H1 (cell line): Measurements from ENCODE around the gene TTLL9. TPM values are rescaled to one million over a fixed set of nuclear protein-coding genes. Genes with fewer than 3 reads are reported as not detected.

Source experiments
- CTCF ChIA-PET: fragments of 300-600 bp; sonication (Branson Sonifier 250); formaldehyde crosslinking; loops from one replicate; lab custom pipeline; 2021; ENCODE audit not compliant: partially characterized antibody; lab: Charles Lee
- POLR2A ChIA-PET: fragments of 300-600 bp; sonication (Branson Sonifier 250); formaldehyde crosslinking; loops from one replicate; lab custom pipeline; 2021; ENCODE audit warnings: inconsistent platforms; ENCODE audit not compliant: partially characterized antibody; lab: Charles Lee
- DNase-seq, 2 experiments: peaks; one replicate each; pipeline versions ENCODE4 v3.0.0 to v3.0.0-alpha.2; 2010 to 2022; ENCODE audit warnings: low spot score in 2 of 2, low read depth in 1 of 2, mixed read lengths in 1 of 2
- FAIRE-seq: peaks from 2 replicates; lab custom pipeline; 2011; peaks lifted over from hg19 to GRCh38; lab: Jason Lieb, UNC
- H2AFZ ChIP-seq: 2 replicates; pipeline ENCODE4 v1.8.1; 2012; ENCODE audit warnings: low read length, inconsistent platforms
- H2AK5ac ChIP-seq: 2 replicates; pipeline ENCODE4 v1.6.1; 2013; ENCODE audit warnings: low read depth, low read length
- H2BK120ac ChIP-seq: replicated peaks from 2 replicates; pipeline ENCODE3; 2013; ENCODE audit warnings: low read depth, low read length, inconsistent platforms
- H2BK12ac ChIP-seq: 2 replicates; pipeline ENCODE4 v1.6.1; 2013; ENCODE audit warnings: low read depth, low read length
- H2BK15ac ChIP-seq: 2 replicates; pipeline ENCODE4 v1.6.1; 2013; ENCODE audit warnings: low read length
- H2BK20ac ChIP-seq: 2 replicates; pipeline ENCODE4 v1.6.1; 2013; ENCODE audit warnings: low read length
- H2BK5ac ChIP-seq: 2 replicates; pipeline ENCODE4 v1.6.1; 2013; ENCODE audit warnings: low read depth, low read length
- H3K14ac ChIP-seq: 2 replicates; pipeline ENCODE4 v1.6.1; 2013; ENCODE audit warnings: inconsistent platforms; ENCODE audit not compliant: insufficient read length
- H3K18ac ChIP-seq: 2 replicates; pipeline ENCODE4 v1.6.1; 2013; ENCODE audit warnings: low read length; ENCODE audit errors: extremely low read depth
- H3K23ac ChIP-seq: 2 replicates; pipeline ENCODE4 v1.6.1; 2013; ENCODE audit warnings: inconsistent platforms; ENCODE audit not compliant: insufficient read length
- H3K23me2 ChIP-seq: 2 replicates; pipeline ENCODE4 v1.6.1; 2013; ENCODE audit warnings: low read depth, low read length
- H3K27ac ChIP-seq: 2 replicates; pipeline ENCODE4 v1.6.1; 2011; ENCODE audit warnings: low read depth, low read length, inconsistent platforms
- H3K27me3 ChIP-seq, 4 experiments: replicated peaks in 1 of 4; 1 replicate in 1 of 4; 2 replicates in 3 of 4; pipeline versions ENCODE4 v1.6.1 to v1.8.1; 2011 to 2013; ENCODE audit warnings: low read length in 3 of 4, mild to moderate bottlenecking in 3 of 4, inconsistent platforms in 2 of 4, mixed read lengths in 2 of 4, moderate library complexity in 1 of 4; ENCODE audit not compliant: control insufficient read depth in 3 of 4, insufficient read depth in 3 of 4; ENCODE audit errors: extremely low read depth in 1 of 4
- H3K36me3 ChIP-seq, 4 experiments: 2 replicates each; pipeline versions ENCODE4 v1.6.1 to v1.8.1; 2011 to 2013; ENCODE audit warnings: mild to moderate bottlenecking in 4 of 4, low read length in 3 of 4, moderate library complexity in 2 of 4, control low read depth in 1 of 4, inconsistent platforms in 1 of 4; ENCODE audit not compliant: insufficient read depth in 4 of 4, control insufficient read depth in 2 of 4
- H3K4ac ChIP-seq: replicated peaks from 2 replicates; pipeline ENCODE3; 2013; ENCODE audit warnings: low read length, low read depth, mixed read lengths, inconsistent platforms; ENCODE audit not compliant: insufficient read length
- H3K4me1 ChIP-seq, 4 experiments: replicated peaks in 1 of 4; 1 replicate in 1 of 4; 2 replicates in 3 of 4; pipeline versions ENCODE4 v1.6.1 to v1.8.1; 2011 to 2013; ENCODE audit warnings: low read length in 3 of 4, inconsistent platforms in 2 of 4, mixed read lengths in 1 of 4; ENCODE audit not compliant: insufficient read depth in 4 of 4, control insufficient read depth in 3 of 4
- H3K4me2 ChIP-seq, 2 experiments: 2 replicates each; pipeline versions ENCODE4 v1.6.1 to v1.8.1; 2011 to 2013; ENCODE audit warnings: low read depth in 2 of 2, low read length in 2 of 2, control low read depth in 1 of 2, inconsistent platforms in 1 of 2, mild to moderate bottlenecking in 1 of 2; ENCODE audit not compliant: insufficient read depth in 1 of 2
- H3K4me3 ChIP-seq, 4 experiments: fragments of 200-600, 300-600 bp in 1 of 4; sonication (generic), shearing (Covaris generic), sonication (Bioruptor Twin) in 1 of 4; 2 replicates each; pipeline versions ENCODE4 v1.5.1 to v1.8.1; 2011 to 2016; ENCODE audit warnings: low read length in 4 of 4, low read depth in 3 of 4, control low read depth in 2 of 4, inconsistent platforms in 2 of 4, mild to moderate bottlenecking in 2 of 4, mixed read lengths in 1 of 4, moderate library complexity in 1 of 4; ENCODE audit not compliant: insufficient read depth in 2 of 4; ENCODE audit errors: extremely low read depth in 1 of 4
- H3K56ac ChIP-seq: replicated peaks from 2 replicates; pipeline ENCODE3; 2013; ENCODE audit warnings: low read depth, mild to moderate bottlenecking, mixed read lengths, low read length, inconsistent platforms; ENCODE audit not compliant: insufficient read length
- H3K79me1 ChIP-seq: 2 replicates; pipeline ENCODE4 v1.6.1; 2013; ENCODE audit warnings: low read depth, low read length, control low read depth
- H3K79me2 ChIP-seq, 2 experiments: 2 replicates each; pipeline versions ENCODE4 v1.6.1 to v1.8.1; 2012 to 2013; ENCODE audit warnings: low read length in 2 of 2, mild to moderate bottlenecking in 2 of 2, inconsistent platforms in 1 of 2; ENCODE audit not compliant: insufficient read depth in 2 of 2, control insufficient read depth in 1 of 2
- H3K9ac ChIP-seq, 4 experiments: replicated peaks in 1 of 4; 1 replicate in 1 of 4; 2 replicates in 3 of 4; pipeline versions ENCODE4 v1.6.1 to v1.8.1; 2011 to 2013; ENCODE audit warnings: low read depth in 3 of 4, low read length in 3 of 4, control low read depth in 2 of 4, mild to moderate bottlenecking in 2 of 4, moderate library complexity in 2 of 4, inconsistent platforms in 1 of 4; ENCODE audit errors: extremely low read depth in 1 of 4
- H3K9me3 ChIP-seq, 2 experiments: 2 replicates each; pipeline versions ENCODE4 v1.6.1 to v1.8.1; 2012 to 2013; ENCODE audit warnings: mild to moderate bottlenecking in 2 of 2, moderate library complexity in 2 of 2, control low read depth in 1 of 2, inconsistent platforms in 1 of 2, low read depth in 1 of 2, low read length in 1 of 2, mixed read lengths in 1 of 2; ENCODE audit not compliant: insufficient read depth in 2 of 2
- H4K20me1 ChIP-seq, 2 experiments: replicated peaks in 1 of 2; 2 replicates each; pipeline versions ENCODE3 to v1.8.1; 2011 to 2013; ENCODE audit warnings: inconsistent platforms in 2 of 2, low read length in 2 of 2, mild to moderate bottlenecking in 1 of 2; ENCODE audit not compliant: insufficient read depth in 2 of 2, control insufficient read depth in 1 of 2
- H4K5ac ChIP-seq: 2 replicates; pipeline ENCODE4 v1.6.1; 2013; ENCODE audit warnings: low read length, low read depth, mixed read lengths, inconsistent platforms; ENCODE audit not compliant: insufficient read length
- H4K8ac ChIP-seq: 2 replicates; pipeline ENCODE4 v1.8.0; 2013; ENCODE audit warnings: mild to moderate bottlenecking, moderate library complexity, low read length, inconsistent platforms; ENCODE audit not compliant: insufficient read depth; ENCODE audit errors: extremely low read depth
- H4K91ac ChIP-seq: replicated peaks from 2 replicates; pipeline ENCODE3; 2013; ENCODE audit warnings: low read length, mixed read lengths, inconsistent platforms; ENCODE audit not compliant: insufficient read length
- ASH2L ChIP-seq: fragments of 200-600, 300-600 bp; sonication (generic); IDR thresholded peaks from one replicate; pipeline ENCODE4 v1.7.1; 2017; ENCODE audit warnings: low read length
- BCL11A ChIP-seq, 2 experiments: IDR thresholded peaks; one replicate each; pipeline ENCODE4 v1.6.1; 2011; ENCODE audit warnings: low read depth in 2 of 2, low read length in 2 of 2, mild to moderate bottlenecking in 2 of 2
- KDM1A ChIP-seq: fragments of 200-600, 300-600 bp; sonication (generic); IDR thresholded peaks from 2 replicates; pipeline ENCODE4 v1.7.1; 2016; ENCODE audit warnings: mild to moderate bottlenecking, low read length, borderline replicate concordance
- RXRA ChIP-seq: IDR thresholded peaks from 2 replicates; pipeline ENCODE4 v1.6.1; 2011; ENCODE audit warnings: low read depth, mild to moderate bottlenecking, low read length, moderate library complexity; ENCODE audit not compliant: insufficient read depth
- SIRT6 ChIP-seq: IDR thresholded peaks from one replicate; pipeline ENCODE4 v1.7.1; 2012; ENCODE audit warnings: low read length, inconsistent platforms
- SP1 ChIP-seq: IDR thresholded peaks from 2 replicates; pipeline ENCODE4 v1.6.1; 2011; ENCODE audit warnings: low read depth, low read length
- SP2 ChIP-seq: IDR thresholded peaks from 2 replicates; pipeline ENCODE4 v1.6.1; 2012; ENCODE audit warnings: mild to moderate bottlenecking, low read length, inconsistent platforms
- SRF ChIP-seq: IDR thresholded peaks from 2 replicates; pipeline ENCODE4 v1.6.1; 2011; ENCODE audit warnings: mild to moderate bottlenecking, low read depth, low read length, moderate library complexity
- TAF1 ChIP-seq: IDR thresholded peaks from 2 replicates; pipeline ENCODE4 v1.6.1; 2011; ENCODE audit warnings: mild to moderate bottlenecking, low read depth, low read length
- TBP ChIP-seq: IDR thresholded peaks from 2 replicates; pipeline ENCODE4 v1.6.1; 2011; ENCODE audit warnings: low read depth, low read length, improper control_type of control experiment
- USF2 ChIP-seq: IDR thresholded peaks from 2 replicates; pipeline ENCODE4 v1.6.1; 2011; ENCODE audit warnings: low read length, improper control_type of control experiment
- WGBS, 2 experiments: shearing (Covaris generic) in 1 of 2; methylation state at CpG; one replicate each; pipeline versions ENCODE4 v1.1.6 to v1.1.7; 2013 to 2015; ENCODE audit warnings: low lambda C conversion rate in 2 of 2, mixed read lengths in 2 of 2, inconsistent platforms in 1 of 2, low coverage in 1 of 2, missing lambda C conversion rate in 1 of 2; ENCODE audit not compliant: insufficient replicate concordance in 2 of 2, insufficient coverage in 1 of 2, insufficient read length in 1 of 2; ENCODE audit errors: extremely low coverage in 1 of 2, missing lambda C conversion rate in 1 of 2; 5-methylcytosine and 5-hydroxymethylcytosine counted together
- polyA plus RNA-seq, 7 experiments: library from polyadenylated mRNA; depleted of rRNA in 3 of 7; stranded (reverse) in 5 of 7; unstranded in 2 of 7; fragments of >200 nt in 5 of 7; fragments of 200-250 nt in 2 of 7; gene quantifications; 1 replicate in 5 of 7; 2 replicates in 1 of 7; 4 replicates in 1 of 7; pipeline versions ENCODE4 v1.2.1 to v1.2.3, GENCODE V29; 2011 to 2013; ENCODE audit warnings: missing spikeins in 2 of 7, mixed read lengths in 2 of 7
- total RNA-seq: library from RNA; stranded (reverse); fragmentation: NEBNext Ultra II Directional; extraction: Animal tissue kit (Norgen Biotek cat#: 25700); gene quantifications from 2 replicates; pipeline ENCODE4 v1.2.1, GENCODE V29; 2021

TTLL9 gene
- total and polyA plus RNA-seq, 2 of the 8 experiments (the other 6 are each of a cell fraction or from before 2014, with no cell fraction given), result 0.06 TPM; not detected in 1

GRCh38 chr20:31859998-31860380, 10.4 kb upstream of the TTLL9 start:
- no peak overlapping the region for H3K9ac ChIP-seq
- H4K5ac ChIP-seq, result no peak overlapping the region
- peaks cover 15% of the 10 kb centered on the region for H3K23me2 ChIP-seq
- TF ChIP-seq SP2 (no peak), SRF (no peak), ASH2L (no peak), BCL11A (IDR thresholded peaks at IDR 0.05; ENCODE audit: low read depth in 2 of 2, low read length in 2 of 2) (no peak), TBP (no peak), SP1 (no peak), USF2 (no peak), RXRA (no peak), KDM1A (no peak), SIRT6 (no peak), TAF1 (no peak)
- H4K8ac ChIP-seq, result no peak overlapping the region
- no peak overlapping the region for H2AK5ac ChIP-seq
- ChIA-PET CTCF (interaction anchor here (0.6 to 2.7 kb wide), 14 partner anchors 9 to 778 kb away, joined by 3 to 17 read pairs (median 4); partner anchors contain the start of gene PDRG1), POLR2A (interaction anchor here (0.7 to 1.6 kb wide), 7 partner anchors 9 to 242 kb away, joined by 3 to 6 read pairs (median 4); partner anchors contain the start of gene PDRG1)
- H3K56ac ChIP-seq, result no peak overlapping the region
- H2BK5ac ChIP-seq, result no peak overlapping the region
- H3K14ac ChIP-seq, result no peak overlapping the region
- H3K23ac ChIP-seq, result no peak overlapping the region
- peak overlapping the region; percentile 68 to 97 for H3K4me2 ChIP-seq
- H2AFZ ChIP-seq, result no peak overlapping the region
- H3K4me1 ChIP-seq, result peaks cover 3 to 34% (median 18%) of the 10 kb centered on the region in 4 experiments
- no peaks in the 10 kb centered on the region for H3K36me3 ChIP-seq
- H4K91ac ChIP-seq, result no peak overlapping the region
- H3K4me3 ChIP-seq, result peak overlapping the region in 3 of 4 experiments; percentile 81 to 89 (median 86); a peak in 4 of 8 replicates
- DNase-seq (no peak), FAIRE-seq (no peak)
- H3K18ac ChIP-seq, result no peak overlapping the region
- H3K4ac ChIP-seq, result no peak overlapping the region
- 79% methylated on average over 7 of the region's 7 CpGs; no CpG with 5 or more reads in 1 of the 2 experiments for WGBS, 2 experiments
- no peaks in the 10 kb centered on the region for H3K79me2 ChIP-seq
- H3K27ac ChIP-seq, result no peak overlapping the region
- H2BK120ac ChIP-seq, result no peak overlapping the region
- peaks cover 0 to 19% (median 13%) of the 10 kb centered on the region in 4 experiments; a peak in 5 of 7 replicates for H3K27me3 ChIP-seq
- H2BK20ac ChIP-seq, result no peak overlapping the region
- no peaks in the 10 kb centered on the region for H3K79me1 ChIP-seq
- H2BK12ac ChIP-seq, result no peak overlapping the region
- no peaks in the 10 kb centered on the region for H3K9me3 ChIP-seq
- no peak overlapping the region for H2BK15ac ChIP-seq
- no peaks in the 10 kb centered on the region for H4K20me1 ChIP-seq
